ENCODE results near the gene TMEM62. TPM values are rescaled to one million over a fixed set of nuclear protein-coding genes. Genes with fewer than 3 reads are reported as not detected.

Gene TMEM62
- total and polyA plus RNA-seq, 4 donors: 4.5 to 14.0 (median 10.6) TPM

- no peak for DNase-seq (ENCODE audit: low spot score)
- 96% methylated on average over 1 of the region's 1 CpG for WGBS
- Histone ChIP-seq H3K9ac (ENCODE audit: low read depth in 1 of 2, low read length in 2 of 2) (no peak overlapping the region), H3K27me3 (ENCODE audit: control insufficient read depth in 4 of 4, insufficient read depth in 4 of 4, low read length in 3 of 4) (no peaks in the 10 kb centered on the region), H3K27ac (ENCODE audit: low read depth in 1 of 2, low read length in 2 of 2) (no peak overlapping the region), H3K4me3 (ENCODE audit: low read depth in 1 of 3, low read length in 3 of 3) (no peak overlapping the region), H3K9me3 (ENCODE audit: control insufficient read depth in 4 of 4, low read length in 3 of 4) (no peaks in the 10 kb centered on the region), H3K36me3 (ENCODE audit: control insufficient read depth in 4 of 4, insufficient read depth in 3 of 4, low read depth in 1 of 4, low read length in 3 of 4) (peaks cover 0 to 3% (median under 1%) of the 10 kb centered on the region in 4 donors), H3K4me1 (ENCODE audit: control insufficient read depth in 4 of 4, insufficient read depth in 4 of 4, low read length in 3 of 4) (peaks cover 3 to 17% (median 14%) of the 10 kb centered on the region in 4 donors)
- TF ChIP-seq FOXA1 (IDR thresholded peaks at IDR 0.05): no peak
- TF ChIP-seq REST (IDR thresholded peaks at IDR 0.05): no peak
- TF ChIP-seq GABPA (IDR thresholded peaks at IDR 0.05 in 1 of 2, conservative IDR thresholded peaks at IDR 0.05 in 1 of 2): no peak
- no peak for TF ChIP-seq ZBTB33 (IDR thresholded peaks at IDR 0.05)
- TF ChIP-seq JUND (IDR thresholded peaks at IDR 0.05): no peak
- no peak for TF ChIP-seq FOXA2 (IDR thresholded peaks at IDR 0.05)
- no peak for TF ChIP-seq MAX (IDR thresholded peaks at IDR 0.05)
- no peak for TF ChIP-seq HNF4G (IDR thresholded peaks at IDR 0.05)
- TF ChIP-seq NR2F2 (IDR thresholded peaks at IDR 0.05): no peak
- TF ChIP-seq SP1 (IDR thresholded peaks at IDR 0.05): no peak
- no peak for TF ChIP-seq RXRA (IDR thresholded peaks at IDR 0.05)
- no peak for TF ChIP-seq RAD21 (IDR thresholded peaks at IDR 0.05)
- TF ChIP-seq HNF4A (conservative IDR thresholded peaks at IDR 0.05): no peak
- TF ChIP-seq CTCF (IDR thresholded peaks at IDR 0.05; ENCODE audit: low read depth, low read length, missing input control): no peak
- no peak for TF ChIP-seq EGR1 (IDR thresholded peaks at IDR 0.05; ENCODE audit: low read depth in 2 of 2)
- no peak for TF ChIP-seq ATF3 (IDR thresholded peaks at IDR 0.05)
Measured at GRCh38 chr15:43102187-43102586, 31.2 kb upstream of the TMEM62 start.

GRCh38 chr15:43103907-43104306 lies 29.5 kb upstream of the TMEM62 start:
- DNase-seq (ENCODE audit: low spot score): no peak
- Histone ChIP-seq H3K36me3 (ENCODE audit: control insufficient read depth in 4 of 4, insufficient read depth in 3 of 4, low read depth in 1 of 4, low read length in 3 of 4) (peaks cover 0 to 3% (median under 1%) of the 10 kb centered on the region in 4 donors), H3K27me3 (ENCODE audit: control insufficient read depth in 4 of 4, insufficient read depth in 4 of 4, low read length in 3 of 4) (no peaks in the 10 kb centered on the region), H3K4me3 (ENCODE audit: low read depth in 1 of 3, low read length in 3 of 3) (no peak overlapping the region), H3K9me3 (ENCODE audit: control insufficient read depth in 4 of 4, low read length in 3 of 4) (no peaks in the 10 kb centered on the region), H3K27ac (ENCODE audit: low read depth in 1 of 2, low read length in 2 of 2) (no peak overlapping the region), H3K4me1 (ENCODE audit: control insufficient read depth in 4 of 4, insufficient read depth in 4 of 4, low read length in 3 of 4) (peaks cover 3 to 17% (median 14%) of the 10 kb centered on the region in 4 donors), H3K9ac (ENCODE audit: low read depth in 1 of 2, low read length in 2 of 2) (no peak overlapping the region)
- WGBS: 66% methylated on average over 1 of the region's 1 CpG
- no peak for TF ChIP-seq GABPA (IDR thresholded peaks at IDR 0.05 in 1 of 2, conservative IDR thresholded peaks at IDR 0.05 in 1 of 2)
- TF ChIP-seq ZBTB33 (IDR thresholded peaks at IDR 0.05): no peak
- TF ChIP-seq JUND (IDR thresholded peaks at IDR 0.05): no peak
- no peak for TF ChIP-seq RAD21 (IDR thresholded peaks at IDR 0.05)
- TF ChIP-seq RXRA (IDR thresholded peaks at IDR 0.05): no peak
- TF ChIP-seq ATF3 (IDR thresholded peaks at IDR 0.05): no peak
- TF ChIP-seq MAX (IDR thresholded peaks at IDR 0.05): no peak
- TF ChIP-seq EGR1 (IDR thresholded peaks at IDR 0.05; ENCODE audit: low read depth in 2 of 2): no peak
- TF ChIP-seq TAF1 (conservative IDR thresholded peaks at IDR 0.05): no peak
- no peak for TF ChIP-seq HNF4G (IDR thresholded peaks at IDR 0.05)
- no peak for TF ChIP-seq NR2F2 (IDR thresholded peaks at IDR 0.05)
- TF ChIP-seq FOXA1 (IDR thresholded peaks at IDR 0.05): no peak
- TF ChIP-seq CTCF (IDR thresholded peaks at IDR 0.05; ENCODE audit: low read depth, low read length, missing input control): no peak
- TF ChIP-seq HNF4A (conservative IDR thresholded peaks at IDR 0.05): no peak
- TF ChIP-seq SP1 (IDR thresholded peaks at IDR 0.05): no peak
- no peak for TF ChIP-seq YY1 (IDR thresholded peaks at IDR 0.05)

All from liver (tissue), 9 donors.